ENCODE measurements around the gene ACVR1B. TPM values are rescaled to one million over a fixed set of nuclear protein-coding genes. Genes with fewer than 3 reads are reported as not detected.

The ACVR1B gene
- total RNA-seq, 1 experiment from 2014 or later: 16.1 TPM

- ChIA-PET POLR2A (no interaction called here), CTCF (interaction anchor here (0.6 to 5.3 kb wide), 5 partner anchors 13 to 114 kb away, joined by 3 to 97 read pairs (median 3); no protein-coding TSS in a partner anchor)
- Mint-ChIP-seq H3K27ac (ENCODE audit: low read depth, unreplicated experiment) (no peak overlapping the region), H3K27me3 (ENCODE audit: insufficient read depth, unreplicated experiment) (peaks cover 20% of the 10 kb centered on the region), H3K9me3 (ENCODE audit: unreplicated experiment) (no peaks in the 10 kb centered on the region), H3K36me3 (ENCODE audit: insufficient read depth, unreplicated experiment) (no peaks in the 10 kb centered on the region), H3K4me3 (ENCODE audit: unreplicated experiment) (no peak overlapping the region), H3K4me1 (ENCODE audit: insufficient read depth, unreplicated experiment) (no peaks in the 10 kb centered on the region)
- BruUV-seq (replicated peaks): no TSS peak
- DNase-seq (ENCODE audit: unreplicated experiment): no peak
- TF ChIP-seq CTCF (IDR thresholded peaks at IDR 0.05; ENCODE audit: unreplicated experiment): no peak
- intact Hi-C loops (cut with micrococcal nuclease): no loop called here
These were observed 54.6 kb downstream of the ACVR1B start for GRCh38 chr12:52005903-52006703.

DNA sequence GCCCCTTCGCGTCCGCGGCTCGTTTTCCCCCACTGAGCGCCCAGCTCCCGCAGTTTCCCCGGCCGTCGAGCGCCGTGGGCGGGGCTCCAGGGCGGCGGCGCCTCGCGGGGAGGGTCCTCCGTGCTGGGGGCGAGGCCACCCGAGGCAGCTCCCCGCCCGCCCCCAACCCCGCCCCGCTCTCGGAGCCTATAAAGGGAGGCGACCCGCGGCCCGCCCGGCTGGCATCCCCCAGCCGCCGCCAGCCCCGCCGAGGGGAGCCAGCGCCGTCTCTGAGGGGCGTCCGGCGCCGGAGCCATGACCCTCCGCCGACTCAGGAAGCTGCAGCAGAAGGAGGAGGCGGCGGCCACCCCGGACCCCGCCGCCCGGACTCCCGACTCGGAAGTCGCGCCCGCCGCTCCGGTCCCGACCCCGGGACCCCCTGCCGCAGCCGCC, 55.2 kb downstream of the ACVR1B start, which contains the start of gene TAMALIN:
Gene TAMALIN (plus strand): TSS at position 221 of the 432 bp plus-strand sequence. CDS start 74 bp downstream, at position 295.
- DNase-seq (ENCODE audit: unreplicated experiment): no peak
- no TSS peak for BruUV-seq (replicated peaks)
- Mint-ChIP-seq H3K4me1 (ENCODE audit: insufficient read depth, unreplicated experiment) (no peaks in the 10 kb centered on the region), H3K27me3 (ENCODE audit: insufficient read depth, unreplicated experiment) (peaks cover 20% of the 10 kb centered on the region), H3K27ac (ENCODE audit: low read depth, unreplicated experiment) (no peak within 1 kb of the TSS), H3K9me3 (ENCODE audit: unreplicated experiment) (no peaks in the 10 kb centered on the region), H3K36me3 (ENCODE audit: insufficient read depth, unreplicated experiment) (no peaks in the 10 kb centered on the region), H3K4me3 (ENCODE audit: unreplicated experiment) (no peak within 1 kb of the TSS)
- TF ChIP-seq CTCF (IDR thresholded peaks at IDR 0.05; ENCODE audit: unreplicated experiment): no peak
- CTCF ChIA-PET: interaction anchor here (0.6 to 5.3 kb wide), 5 partner anchors 16 to 113 kb away, joined by 3 to 97 read pairs (median 3); no protein-coding TSS in a partner anchor
- intact Hi-C loops (cut with micrococcal nuclease): no loop called here
- POLR2A ChIA-PET: no interaction called here

DNA sequence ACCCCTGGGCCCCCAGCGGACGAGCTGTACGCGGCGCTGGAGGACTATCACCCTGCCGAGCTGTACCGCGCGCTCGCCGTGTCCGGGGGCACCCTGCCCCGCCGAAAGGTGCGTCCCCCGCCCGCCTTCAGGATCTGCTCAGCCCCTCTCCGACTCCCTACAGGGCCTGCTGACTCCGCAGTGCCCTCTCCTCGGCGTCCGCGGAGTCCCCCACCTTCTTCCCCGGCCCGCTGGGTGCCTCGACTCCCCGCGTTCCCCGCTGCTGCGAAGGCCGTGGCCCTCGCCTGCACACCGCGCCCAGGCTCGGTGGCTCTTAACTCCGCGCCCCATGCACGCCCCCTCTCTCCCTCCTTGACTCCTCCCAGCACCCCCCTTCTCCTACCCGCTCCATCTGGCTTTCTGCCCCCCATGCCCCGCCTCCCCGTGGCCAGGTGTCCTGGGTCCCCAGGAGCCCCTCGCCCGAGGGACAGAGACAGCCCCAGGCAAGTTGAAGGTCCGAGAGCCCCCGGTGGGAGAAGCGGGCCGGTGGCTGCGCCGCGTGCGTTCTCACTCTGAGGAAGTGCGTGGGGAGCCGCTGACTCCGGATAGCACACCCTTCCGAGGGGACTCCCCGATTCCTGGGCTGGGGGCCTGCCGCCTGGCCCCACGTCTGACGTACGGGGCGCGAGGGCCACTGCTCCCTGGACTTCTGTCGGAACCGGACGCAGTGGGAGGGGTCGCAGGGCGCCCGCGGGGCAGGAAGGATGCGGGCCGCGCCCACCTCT, 55.8 kb downstream of the ACVR1B start:
- no peaks in the 10 kb centered on the region for H3K9me3 Mint-ChIP-seq (ENCODE audit: unreplicated experiment)
- no peak overlapping the region for H3K27ac Mint-ChIP-seq (ENCODE audit: low read depth, unreplicated experiment)
- ChIA-PET POLR2A (no interaction called here), CTCF (interaction anchor here (0.6 to 0.9 kb wide), 2 partner anchors 16 to 113 kb away, joined by 3 read pairs; no protein-coding TSS in a partner anchor)
- intact Hi-C loops (cut with micrococcal nuclease): no loop called here
- no TSS peak for BruUV-seq (replicated peaks)
- H3K4me1 Mint-ChIP-seq (ENCODE audit: insufficient read depth, unreplicated experiment): no peaks in the 10 kb centered on the region
- no peaks in the 10 kb centered on the region for H3K36me3 Mint-ChIP-seq (ENCODE audit: insufficient read depth, unreplicated experiment)
- peaks cover 20% of the 10 kb centered on the region for H3K27me3 Mint-ChIP-seq (ENCODE audit: insufficient read depth, unreplicated experiment)
- H3K4me3 Mint-ChIP-seq (ENCODE audit: unreplicated experiment): no peak overlapping the region
- no peak for DNase-seq (ENCODE audit: unreplicated experiment)
- no peak for TF ChIP-seq CTCF (IDR thresholded peaks at IDR 0.05; ENCODE audit: unreplicated experiment)

DNA sequence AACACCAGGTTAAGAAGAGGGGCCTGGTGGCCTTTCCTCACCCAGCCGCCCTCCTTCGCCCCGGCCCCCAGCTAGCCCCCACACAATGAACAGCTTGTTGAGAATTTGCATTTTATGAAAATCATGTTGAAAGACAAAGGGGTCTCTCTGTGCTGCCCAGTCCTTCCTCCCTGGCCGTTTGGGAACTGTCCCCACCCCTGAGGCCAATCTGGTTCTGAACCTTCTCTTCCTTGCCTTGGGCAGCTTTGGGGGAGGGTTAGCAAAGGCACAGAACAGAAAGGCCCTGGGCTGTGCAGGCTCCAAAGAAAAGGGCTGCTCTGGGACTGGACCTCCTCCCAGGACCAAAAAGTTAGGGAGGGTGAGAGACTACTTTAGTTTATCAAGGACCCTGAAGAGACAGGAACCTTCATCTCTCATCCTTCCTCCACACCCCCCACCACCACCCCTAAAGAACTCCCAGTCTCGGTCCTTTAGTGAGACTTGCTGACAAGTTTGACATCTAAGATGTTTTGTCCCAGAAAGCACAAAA, 56.5 kb downstream of the ACVR1B start:
- BruUV-seq (replicated peaks): no TSS peak
- H3K27ac Mint-ChIP-seq (ENCODE audit: low read depth, unreplicated experiment): no peak overlapping the region
- no peak overlapping the region for H3K4me3 Mint-ChIP-seq (ENCODE audit: unreplicated experiment)
- CTCF ChIA-PET: interaction anchor here (0.7 to 8.2 kb wide), 2 partner anchors 9 to 16 kb away, joined by 3 to 48 read pairs; no protein-coding TSS in a partner anchor
- DNase-seq (ENCODE audit: unreplicated experiment): no peak
- peaks cover 20% of the 10 kb centered on the region for H3K27me3 Mint-ChIP-seq (ENCODE audit: insufficient read depth, unreplicated experiment)
- H3K9me3 Mint-ChIP-seq (ENCODE audit: unreplicated experiment): no peaks in the 10 kb centered on the region
- no peaks in the 10 kb centered on the region for H3K36me3 Mint-ChIP-seq (ENCODE audit: insufficient read depth, unreplicated experiment)
- intact Hi-C loops (cut with micrococcal nuclease): no loop called here
- TF ChIP-seq CTCF (IDR thresholded peaks at IDR 0.05; ENCODE audit: unreplicated experiment): no peak
- POLR2A ChIA-PET: no interaction called here
- H3K4me1 Mint-ChIP-seq (ENCODE audit: insufficient read depth, unreplicated experiment): no peaks in the 10 kb centered on the region

Data from MCF 10A (cell line).